COR-L47 (cell line): ENCODE measurements around the gene HTR7.
A peak's percentile ranks its signal among the peaks of the same experiment; 100 is the strongest.
"Not testable (repeated sequence)": the region's sequence is repeated elsewhere in the genome, so short reads cannot be mapped to it uniquely, and the experiment has no call there.

ENCODE experiments used
- DNase-seq: peaks from one replicate; lab custom pipeline; 2025; lab: John Stamatoyannopoulos, UW

Gene HTR7

DNA sequence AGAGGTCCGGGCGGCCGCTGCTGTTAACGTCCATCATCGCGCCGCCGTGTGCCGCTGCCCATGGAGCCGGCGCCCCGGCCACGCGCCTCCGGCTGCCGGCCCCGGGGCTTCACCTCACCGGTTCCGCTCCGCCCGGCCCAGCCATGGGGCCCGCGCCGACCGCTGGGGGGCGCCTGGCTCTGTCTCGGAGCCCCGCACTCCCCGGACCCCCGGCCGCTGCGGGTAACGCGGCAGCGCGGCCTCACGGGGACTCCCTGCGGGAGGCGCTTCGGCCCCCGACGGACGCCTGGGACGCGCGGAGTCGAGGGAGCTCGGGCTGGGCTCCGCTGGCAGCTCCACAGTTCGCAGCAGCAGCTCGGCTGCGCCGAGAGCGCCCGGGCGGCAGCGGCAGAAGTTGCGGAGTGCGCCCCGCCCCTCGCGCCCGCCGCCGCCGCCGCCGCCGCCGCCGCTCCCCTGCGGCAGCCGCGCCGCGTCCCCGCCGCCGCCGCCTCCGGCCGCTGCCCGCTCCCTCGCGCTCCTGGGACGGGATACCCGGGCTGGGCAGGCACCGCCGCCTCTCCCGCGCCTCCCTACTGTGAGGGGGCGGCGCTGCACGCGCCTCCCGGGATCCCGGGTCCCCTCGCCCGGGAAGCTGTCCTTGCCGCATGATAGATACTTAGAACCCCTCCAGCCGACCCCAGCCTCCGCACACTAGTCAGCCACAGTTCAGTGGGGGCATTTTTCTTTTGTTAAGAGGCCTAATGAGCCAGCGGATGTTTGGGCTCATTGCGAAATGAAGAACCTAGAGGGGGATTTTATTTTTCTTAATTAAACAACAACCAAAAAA lies at the start of gene HTR7:
Gene HTR7, minus strand, starts transcription at position 405 of the 826 bp plus-strand sequence. Its CDS starts 368 bp downstream, at position 37.
- peak; percentile 15 for DNase-seq

GRCh38 chr10:90906596-90906995 lies 48.8 kb upstream of the HTR7 start:
- DNase-seq = no peak

GRCh38 chr10:90905925-90906324 lies 48.1 kb upstream of the HTR7 start:
- DNase-seq = no peak

- not testable (repeated sequence) for DNase-seq
Measured at GRCh38 chr10:90896916-90897315, 39.1 kb upstream of the HTR7 start.

DNA sequence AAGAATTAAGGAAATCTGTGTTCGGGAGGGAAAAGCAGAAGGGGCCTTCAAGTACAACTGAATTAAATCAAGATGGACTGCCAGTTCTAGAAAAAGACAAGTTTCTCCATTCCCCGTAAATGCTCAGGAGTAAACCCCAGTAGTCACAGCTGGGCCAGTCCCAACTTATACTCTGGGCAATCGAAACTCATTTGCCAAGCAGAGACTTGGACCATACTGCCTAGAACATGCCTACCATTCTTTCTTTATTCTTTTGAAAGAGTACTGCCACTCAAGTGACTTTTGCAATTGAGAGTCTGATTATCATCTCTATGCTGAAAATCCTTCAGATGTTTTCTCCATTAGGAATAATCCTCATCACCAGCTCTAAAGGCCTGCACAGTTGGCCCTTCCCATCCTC lies 35.4 kb upstream of the HTR7 start:
- no peak for DNase-seq

- DNase-seq = no peak
Measured at GRCh38 chr10:90890347-90890746, 32.5 kb upstream of the HTR7 start.

DNA sequence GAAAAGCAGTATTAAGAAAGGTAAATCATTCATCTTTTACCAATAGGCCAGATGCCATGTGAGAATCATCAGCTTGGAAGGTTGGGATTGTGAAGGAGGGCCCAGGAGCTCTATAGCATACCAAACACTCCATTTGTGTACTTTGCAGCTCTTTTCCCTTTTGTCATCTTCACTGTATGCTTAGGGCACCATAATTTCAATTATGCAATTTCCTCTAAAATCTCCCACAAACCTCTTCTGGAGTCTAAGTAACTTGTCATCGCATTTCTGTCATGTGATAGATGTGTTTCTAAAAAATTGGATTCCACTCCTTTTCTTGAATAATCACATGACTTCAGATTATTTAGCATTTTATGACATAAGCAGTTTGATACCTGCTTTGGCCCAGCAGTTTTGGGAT lies 31.8 kb upstream of the HTR7 start:
- DNase-seq = no peak

DNA sequence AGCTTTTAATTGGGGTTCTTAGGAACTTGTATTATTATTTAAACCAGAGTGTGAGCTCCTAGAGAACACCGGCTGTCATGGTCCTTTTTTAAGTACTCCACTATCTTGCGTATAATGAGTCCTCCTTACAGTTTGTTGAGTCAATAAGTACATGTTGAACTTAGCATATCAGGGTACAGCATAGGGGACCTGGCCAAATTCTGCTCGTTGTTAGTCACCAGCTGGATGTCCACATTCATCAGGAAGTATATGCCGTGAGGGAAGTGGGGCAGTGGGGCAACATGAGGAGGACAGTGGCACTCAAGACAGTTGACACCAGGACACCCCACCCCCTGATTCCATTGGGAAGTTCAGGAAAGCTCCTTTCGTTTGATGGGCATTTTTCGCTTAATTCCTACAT lies 30.5 kb upstream of the HTR7 start:
- no peak for DNase-seq

GRCh38 chr10:90887555-90887954 lies 29.7 kb upstream of the HTR7 start:
- no peak for DNase-seq

- DNase-seq = no peak
Measured at GRCh38 chr10:90885176-90885575, 27.3 kb upstream of the HTR7 start.

- DNase-seq = no peak
Measured at GRCh38 chr10:90884431-90884830, 26.6 kb upstream of the HTR7 start.

GRCh38 chr10:90880059-90880719 lies 22.4 kb upstream of the HTR7 start:
- DNase-seq = not testable (repeated sequence)

GRCh38 chr10:90879062-90879461 lies 21.2 kb upstream of the HTR7 start:
- DNase-seq = no peak

GRCh38 chr10:90872648-90873020 lies 14.8 kb upstream of the HTR7 start:
- DNase-seq = no peak

DNA sequence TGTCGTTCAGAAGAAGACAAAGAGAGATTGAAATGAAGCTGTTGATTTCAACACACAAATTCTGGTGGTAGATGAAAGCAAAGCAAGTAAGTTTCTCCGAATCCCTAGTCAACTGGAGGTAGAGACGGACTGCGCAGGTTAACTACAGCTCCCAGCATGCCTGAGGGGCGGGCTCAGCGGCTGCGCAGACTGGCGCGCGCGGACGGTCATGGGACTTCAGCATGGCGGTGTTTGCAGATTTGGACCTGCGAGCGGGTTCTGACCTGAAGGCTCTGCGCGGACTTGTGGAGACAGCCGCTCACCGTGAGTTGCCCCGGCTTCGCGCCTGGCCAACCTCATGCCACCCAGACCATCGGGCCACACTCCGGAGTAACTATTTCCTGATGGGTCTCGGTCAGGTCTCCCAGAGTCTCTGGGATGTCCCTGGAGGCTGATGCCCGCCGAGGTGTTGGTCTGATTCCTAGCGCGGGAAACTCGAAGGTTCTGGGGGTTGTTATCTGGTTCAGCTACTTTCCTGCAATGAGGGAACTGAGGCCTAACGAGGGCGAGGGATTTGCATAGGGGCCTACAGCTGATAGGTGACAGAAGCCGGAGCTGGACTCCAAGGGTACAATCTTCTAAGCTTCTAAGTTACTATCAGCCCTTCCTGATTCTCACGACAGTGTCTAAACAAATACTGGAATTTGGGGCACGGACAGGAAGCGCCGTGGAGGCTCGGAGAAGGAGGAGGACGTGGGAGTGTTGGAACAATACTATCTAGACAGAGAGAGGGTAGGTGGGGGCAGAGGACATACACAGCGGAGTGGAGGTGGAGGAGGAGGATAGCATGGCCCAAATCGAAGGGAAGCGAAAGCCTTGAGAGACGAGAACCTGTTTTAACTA lies 14.2 kb upstream of the HTR7 start, which contains the start of gene RPP30:
Gene RPP30, plus strand, starts transcription at position 209 of the 882 bp plus-strand sequence. Its CDS starts 13 bp downstream, at position 222.
- peak; percentile 28 for DNase-seq

GRCh38 chr10:90871279-90871765 lies 13.5 kb upstream of the HTR7 start:
- no peak for DNase-seq

GRCh38 chr10:90866050-90866598 lies 8.3 kb upstream of the HTR7 start:
- DNase-seq = no peak

DNA sequence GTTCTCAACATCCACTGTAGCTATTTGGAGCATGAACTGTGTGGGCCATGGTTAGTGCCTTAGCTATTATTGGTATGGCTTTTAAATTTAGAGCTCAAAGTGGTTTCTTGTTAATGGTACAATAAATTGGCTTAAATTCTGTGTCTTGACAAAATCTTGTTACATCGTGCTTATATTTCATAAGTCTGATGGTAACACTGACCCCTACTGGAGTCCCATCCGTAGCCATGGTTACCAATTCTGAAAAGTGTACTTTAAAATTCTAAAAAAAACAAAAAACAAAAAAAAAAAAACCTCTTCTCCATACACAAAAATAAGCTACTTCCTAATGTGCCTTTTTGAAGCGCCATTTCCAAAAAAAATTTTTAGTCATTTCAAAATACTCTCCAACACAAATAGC lies 7.6 kb upstream of the HTR7 start:
- no peak for DNase-seq

- DNase-seq = no peak
Measured at GRCh38 chr10:90862908-90863514, 5.2 kb upstream of the HTR7 start.

- no peak for DNase-seq
Measured at GRCh38 chr10:90860790-90861189, 3.0 kb upstream of the HTR7 start.

GRCh38 chr10:90859321-90859751 lies 1.5 kb upstream of the HTR7 start:
- no peak for DNase-seq
